Heart left ventricle (tissue), 16 donors: ENCODE data around the gene ATP9A. TPM values are rescaled to one million over a fixed set of nuclear protein-coding genes. Genes with fewer than 3 reads are reported as not detected.

ENCODE experiments used
- ATAC-seq, 4 donors: fragments of 200-7000 bp; cut with Tn5 transposase; one replicate each; pipeline ENCODE4 v1.9.1; 2020 to 2022; ENCODE audit warnings: moderate library complexity in 4 of 4, mild to moderate bottlenecking in 3 of 4, moderate number of reproducible peaks in 1 of 4
- DNase-seq, 5 donors: peaks; one replicate each; pipeline ENCODE4 v3.0.0-alpha.2; 2020
- H3K27ac ChIP-seq, 12 donors: fragments of 200-600 bp; sonication (generic) in 4 of 12; one replicate each; pipeline versions ENCODE4 v1.5.0 to v1.8.0; 2016 to 2022; ENCODE audit warnings: mild to moderate bottlenecking in 2 of 12
- H3K27me3 ChIP-seq, 9 donors: fragments of 200-600 bp; sonication (generic) in 2 of 9; one replicate each; pipeline versions ENCODE4 v1.5.1 to v1.8.0; 2016 to 2022; ENCODE audit warnings: mild to moderate bottlenecking in 3 of 9
- H3K36me3 ChIP-seq, 9 donors: fragments of 200-600 bp; sonication (generic) in 2 of 9; one replicate each; pipeline versions ENCODE4 v1.5.0 to v1.8.0; 2018 to 2022; ENCODE audit warnings: mild to moderate bottlenecking in 2 of 9
- H3K4me1 ChIP-seq, 12 donors: fragments of 200-600 bp; sonication (generic) in 4 of 12; one replicate each; pipeline versions ENCODE4 v1.5.0 to v1.8.0; 2016 to 2022; ENCODE audit warnings: mild to moderate bottlenecking in 3 of 12
- H3K4me3 ChIP-seq, 12 donors: fragments of 200-600 bp; sonication (generic) in 4 of 12; one replicate each; pipeline versions ENCODE4 v1.5.0 to v1.8.0; 2017 to 2022; ENCODE audit warnings: mild to moderate bottlenecking in 9 of 12, moderate library complexity in 4 of 12
- H3K9me3 ChIP-seq, 12 donors: fragments of 200-600 bp; sonication (generic) in 4 of 12; one replicate each; pipeline versions ENCODE4 v1.5.0 to v1.8.0; 2016 to 2022; ENCODE audit warnings: mild to moderate bottlenecking in 1 of 12
- CTCF ChIP-seq, 12 donors: fragments of 200-600 bp; sonication (generic) in 4 of 12; IDR thresholded peaks; one replicate each; pipeline versions ENCODE4 v1.5.0 to v1.8.0; 2018 to 2022; ENCODE audit warnings: antibody characterized with exemption in 12 of 12, mild to moderate bottlenecking in 5 of 12
- POLR2A ChIP-seq, 2 donors: fragments of 450-650 bp; IDR thresholded peaks; one replicate each; pipeline ENCODE4 v1.6.1; 2017; ENCODE audit warnings: antibody characterized with exemption in 2 of 2, mild to moderate bottlenecking in 2 of 2, moderate library complexity in 2 of 2
- WGBS, 4 donors: extraction: QIAGEN DNeasy Blood & Tissue Kit in 2 of 4; methylation state at CpG; one replicate each; pipeline versions ENCODE4 v1.1.5 to v1.1.7; 2013 to 2018; 5-methylcytosine and 5-hydroxymethylcytosine counted together
- intact Hi-C, 10 donors: fragments of 100-400 bp; cut with DNase I; formaldehyde crosslinking; loops; one replicate each; pipeline versions ENCODE4 v1.11.1 to v1.14.2; 2022
- polyA plus RNA-seq, 2 donors: library from polyadenylated mRNA; stranded (reverse); fragments of 200-250 nt; gene quantifications; one replicate each; pipeline ENCODE4 v1.2.3, GENCODE V29; 2013
- total RNA-seq, 9 donors: library from RNA; depleted of rRNA in 2 of 9; stranded (reverse); fragments of >200 nt in 2 of 9; fragmentation: NEBNext Ultra II Directional in 3 of 9; extraction: Animal tissue kit (Norgen Biotek cat#: 25700) in 3 of 9; gene quantifications; one replicate each; pipeline versions ENCODE4 v1.1.0 to v1.2.4, GENCODE V29; 2016 to 2023
- donor health status: ischemic (EF 13 %, LVEDD 7.1; RV severe dilation, severe dysfunction).
- donor health status: healthy with polysubstance abuse.
- donor health status: DM: no; HTN: yes; CAD: no.
- donor health status: DM: no; HTN: no; CAD: no.
- donor health status: ischemic (EF 25% LVEDD 6.9; RV normal size, moderate dysfunction).
- donor health status: ischemic (EF 25% LVEDD 5.7; RV mildly dilated, moderate dysfunction).
- donor health status: healthy.
- donor health status: DM: yes; HTN: yes; CAD: no.
- donor health status: ischemic (EF 35%, LVEDD 5.7; RV mildly dilated, moderate dysfunction).
- donor health status: nonischemic (EF 11% LVEDD 7.7; RV severe dilation, severe dysfunction).
- donor health status: DM: yes; HTN: yes; CAD: no.
- donor health status: PGD.
- donor health status: ischemic (EF 29% LVEDD 5.4; RV normal size, mild dysfunction).
- donor health status: nonischemic (EF 23%, LVEDD 6.1; RV moderate dilation, normal function).

The ATP9A gene
- total and polyA plus RNA-seq, 11 donors = 4.4 to 36.4 (median 27.6) TPM

- Histone ChIP-seq H3K27me3 (no peaks in the 10 kb centered on the region), H3K9me3 (no peaks in the 10 kb centered on the region), H3K4me3 (no peak overlapping the region), H3K27ac (no peak overlapping the region), H3K36me3 (peaks cover 0 to 81% (median 26%) of the 10 kb centered on the region in 9 donors), H3K4me1 (peaks cover 0 to 4% (median 0%) of the 10 kb centered on the region in 12 donors)
- ATAC-seq (no peak), DNase-seq (no peak)
- TF ChIP-seq CTCF (IDR thresholded peaks at IDR 0.05) (no peak), POLR2A (IDR thresholded peaks at IDR 0.05) (no peak)
- intact Hi-C loops = no loop called here
- WGBS, 4 donors = 69 to 80% (median 77%) methylated on average over 16 of the region's 16 CpGs
Observed at GRCh38 chr20:51610761-51611624, 157.2 kb downstream of the ATP9A start.

GRCh38 chr20:51610111-51610510, 158.1 kb downstream of the ATP9A start:
- ATAC-seq (no peak), DNase-seq (no peak)
- Histone ChIP-seq H3K27me3 (no peaks in the 10 kb centered on the region), H3K27ac (no peak overlapping the region), H3K36me3 (peaks cover 0 to 78% (median 29%) of the 10 kb centered on the region in 9 donors), H3K9me3 (no peaks in the 10 kb centered on the region), H3K4me1 (peaks cover 0 to 4% (median 0%) of the 10 kb centered on the region in 12 donors), H3K4me3 (no peak overlapping the region)
- WGBS, 4 donors = 86 to 88% (median 87%) methylated on average over 8 of the region's 8 CpGs
- intact Hi-C loops = no loop called here
- TF ChIP-seq CTCF (IDR thresholded peaks at IDR 0.05) = no peak
- TF ChIP-seq POLR2A (IDR thresholded peaks at IDR 0.05) = no peak

- Histone ChIP-seq H3K27ac (no peak overlapping the region), H3K36me3 (peaks cover 0 to 87% (median 38%) of the 10 kb centered on the region in 9 donors), H3K27me3 (no peaks in the 10 kb centered on the region), H3K9me3 (no peaks in the 10 kb centered on the region), H3K4me1 (peaks cover 0 to 4% (median 0%) of the 10 kb centered on the region in 12 donors), H3K4me3 (no peak overlapping the region)
- no peak for DNase-seq
- intact Hi-C loops = no loop called here
- TF ChIP-seq POLR2A (IDR thresholded peaks at IDR 0.05) (no peak), CTCF (IDR thresholded peaks at IDR 0.05) (no peak)
- WGBS, 4 donors = 95 to 97% (median 97%) methylated on average over 9 of the region's 9 CpGs
- no peak for ATAC-seq
Observed at GRCh38 chr20:51609251-51609650, 158.9 kb downstream of the ATP9A start.

- ATAC-seq = no peak
- intact Hi-C loops = no loop called here
- WGBS, 4 donors = 83 to 89% (median 87%) methylated on average over 5 of the region's 5 CpGs
- no peak overlapping the region for H3K4me3 ChIP-seq
- H3K4me1 ChIP-seq = peaks cover 0 to 4% (median 0%) of the 10 kb centered on the region in 12 donors
- H3K9me3 ChIP-seq = no peaks in the 10 kb centered on the region
- H3K27me3 ChIP-seq = no peaks in the 10 kb centered on the region
- H3K27ac ChIP-seq = no peak overlapping the region
- no peak for DNase-seq
- H3K36me3 ChIP-seq = peaks cover 0 to 91% (median 37%) of the 10 kb centered on the region in 9 donors
- no peak for TF ChIP-seq CTCF (IDR thresholded peaks at IDR 0.05)
- no peak for TF ChIP-seq POLR2A (IDR thresholded peaks at IDR 0.05)
Observed at GRCh38 chr20:51608061-51608460, 160.1 kb downstream of the ATP9A start.
